Epidermal melanocyte (primary cell): ENCODE data around the gene SYTL4.
A peak's percentile ranks its signal among the peaks of the same experiment; 100 is the strongest.

Experiments used
- DNase-seq: peaks from one replicate; pipeline ENCODE4 v3.0.0; 2011; ENCODE audit warnings: low spot score; ENCODE audit not compliant: insufficient read length

SYTL4 gene

GRCh38 chrX:100695302-100695701 lies 36.6 kb downstream of the SYTL4 start:
- no peak for DNase-seq

GRCh38 chrX:100687546-100687945 lies 44.4 kb downstream of the SYTL4 start:
- no peak for DNase-seq

GRCh38 chrX:100687128-100687527 lies 44.8 kb downstream of the SYTL4 start:
- no peak for DNase-seq

- DNase-seq: no peak
These were observed 46.0 kb downstream of the SYTL4 start for GRCh38 chrX:100685997-100686305.

GRCh38 chrX:100685284-100685996 lies 46.5 kb downstream of the SYTL4 start:
- peak; percentile 27 for DNase-seq

- no peak for DNase-seq
These were observed 49.0 kb downstream of the SYTL4 start for GRCh38 chrX:100682939-100683338.

- no peak for DNase-seq
These were observed 50.3 kb downstream of the SYTL4 start for GRCh38 chrX:100681599-100681998.

- DNase-seq: no peak
These were observed 51.2 kb downstream of the SYTL4 start for GRCh38 chrX:100680756-100681155.

GRCh38 chrX:100677611-100678181 lies 54.2 kb downstream of the SYTL4 start:
- DNase-seq: no peak

- DNase-seq: no peak
These were observed 57.2 kb downstream of the SYTL4 start for GRCh38 chrX:100674705-100675104.

- no peak for DNase-seq
These were observed 58.4 kb downstream of the SYTL4 start for GRCh38 chrX:100673397-100673953.

- DNase-seq: no peak
These were observed 59.0 kb downstream of the SYTL4 start for GRCh38 chrX:100672966-100673365.

GRCh38 chrX:100663642-100664041 lies 68.3 kb downstream of the SYTL4 start:
- no peak for DNase-seq

- no peak for DNase-seq
These were observed 69.1 kb downstream of the SYTL4 start for GRCh38 chrX:100662796-100663195.

GRCh38 chrX:100662170-100662569 lies 69.8 kb downstream of the SYTL4 start:
- no peak for DNase-seq

- DNase-seq: no peak
These were observed 72.3 kb downstream of the SYTL4 start for GRCh38 chrX:100659431-100660137.

GRCh38 chrX:100658941-100659381 lies 73.0 kb downstream of the SYTL4 start:
- no peak for DNase-seq

- peak; percentile 25 for DNase-seq
These were observed 77.7 kb downstream of the SYTL4 start for GRCh38 chrX:100654261-100654660.

- no peak for DNase-seq
These were observed 79.7 kb downstream of the SYTL4 start for GRCh38 chrX:100652266-100652665.

GRCh38 chrX:100650841-100651240 lies 81.1 kb downstream of the SYTL4 start:
- no peak for DNase-seq

GRCh38 chrX:100649550-100650356 lies 82.2 kb downstream of the SYTL4 start:
- peak; percentile 19 for DNase-seq
